Measurements from ENCODE around the gene FOXP1. TPM values are rescaled to one million over a fixed set of nuclear protein-coding genes. Genes with fewer than 3 reads are reported as not detected.

Gene FOXP1
- total and polyA plus RNA-seq, 2 donors (not counting 1 experiment from before 2014, with no cell fraction given), result 70.3 to 101 TPM

GRCh38 chr3:71372911-71373637 lies 210.5 kb downstream of the FOXP1 start:
- H4K20me1 ChIP-seq (ENCODE audit: control insufficient read depth, extremely low read depth, insufficient read depth, low read length), result no peaks in the 10 kb centered on the region
- H3K4me2 ChIP-seq (ENCODE audit: extremely low read depth, insufficient read depth, low read length), result no peak overlapping the region
- no peak overlapping the region for H3K27ac ChIP-seq (ENCODE audit: insufficient read depth, low read length)
- no peaks in the 10 kb centered on the region for H3K79me2 ChIP-seq (ENCODE audit: control insufficient read depth, insufficient read depth, low read length)
- no peak for DNase-seq (ENCODE audit: low read depth in 2 of 2)
- H3K4me3 ChIP-seq (replicated peaks in 1 of 4; ENCODE audit: control extremely low read depth in 1 of 4, insufficient read depth in 1 of 4, low read depth in 3 of 4, low read length in 4 of 4), result no peak overlapping the region
- H3K9me3 ChIP-seq (ENCODE audit: control insufficient read depth, insufficient read depth, low read depth, low read length), result no peaks in the 10 kb centered on the region
- H3K27me3 ChIP-seq (ENCODE audit: control insufficient read depth, insufficient read depth, low read length), result no peaks in the 10 kb centered on the region
- TF ChIP-seq EZH2 (IDR thresholded peaks at IDR 0.05; ENCODE audit: low read length, missing control alignments), result no peak
- TF ChIP-seq CTCF (conservative IDR thresholded peaks at IDR 0.05 in 1 of 2, IDR thresholded peaks at IDR 0.05 in 1 of 2; ENCODE audit: low read depth in 1 of 2, low read length in 2 of 2), result no peak
- no peak overlapping the region for H3K9ac ChIP-seq (ENCODE audit: insufficient read depth, low read length)
- H2AFZ ChIP-seq (ENCODE audit: low read length), result no peak overlapping the region
- no peaks in the 10 kb centered on the region for H3K36me3 ChIP-seq (ENCODE audit: control insufficient read depth, insufficient read depth, low read length)
- peaks cover 2% of the 10 kb centered on the region for H3K4me1 ChIP-seq (ENCODE audit: control insufficient read depth, extremely low read depth, insufficient read depth, low read length)

GRCh38 chr3:71372241-71372768 lies 211.2 kb downstream of the FOXP1 start:
- no peak overlapping the region for H3K9ac ChIP-seq (ENCODE audit: insufficient read depth, low read length)
- TF ChIP-seq CTCF (conservative IDR thresholded peaks at IDR 0.05 in 1 of 2, IDR thresholded peaks at IDR 0.05 in 1 of 2; ENCODE audit: low read depth in 1 of 2, low read length in 2 of 2) (no peak), EZH2 (IDR thresholded peaks at IDR 0.05; ENCODE audit: low read length, missing control alignments) (no peak)
- H3K9me3 ChIP-seq (ENCODE audit: control insufficient read depth, insufficient read depth, low read depth, low read length), result no peaks in the 10 kb centered on the region
- no peaks in the 10 kb centered on the region for H4K20me1 ChIP-seq (ENCODE audit: control insufficient read depth, extremely low read depth, insufficient read depth, low read length)
- no peaks in the 10 kb centered on the region for H3K27me3 ChIP-seq (ENCODE audit: control insufficient read depth, insufficient read depth, low read length)
- no peak overlapping the region for H3K27ac ChIP-seq (ENCODE audit: insufficient read depth, low read length)
- DNase-seq (ENCODE audit: low read depth in 2 of 2), result no peak
- no peak overlapping the region for H2AFZ ChIP-seq (ENCODE audit: low read length)
- no peaks in the 10 kb centered on the region for H3K36me3 ChIP-seq (ENCODE audit: control insufficient read depth, insufficient read depth, low read length)
- no peaks in the 10 kb centered on the region for H3K79me2 ChIP-seq (ENCODE audit: control insufficient read depth, insufficient read depth, low read length)
- no peak overlapping the region for H3K4me3 ChIP-seq (replicated peaks in 1 of 4; ENCODE audit: control extremely low read depth in 1 of 4, insufficient read depth in 1 of 4, low read depth in 3 of 4, low read length in 4 of 4)
- H3K4me2 ChIP-seq (ENCODE audit: extremely low read depth, insufficient read depth, low read length), result no peak overlapping the region
- peaks cover 2% of the 10 kb centered on the region for H3K4me1 ChIP-seq (ENCODE audit: control insufficient read depth, extremely low read depth, insufficient read depth, low read length)

- Histone ChIP-seq H3K9ac (ENCODE audit: insufficient read depth, low read length) (no peak overlapping the region), H3K79me2 (ENCODE audit: control insufficient read depth, insufficient read depth, low read length) (no peaks in the 10 kb centered on the region), H3K4me1 (ENCODE audit: control insufficient read depth, extremely low read depth, insufficient read depth, low read length) (peaks cover 2% of the 10 kb centered on the region), H3K27me3 (ENCODE audit: control insufficient read depth, insufficient read depth, low read length) (no peaks in the 10 kb centered on the region), H4K20me1 (ENCODE audit: control insufficient read depth, extremely low read depth, insufficient read depth, low read length) (no peaks in the 10 kb centered on the region), H3K4me3 (replicated peaks in 1 of 4; ENCODE audit: control extremely low read depth in 1 of 4, insufficient read depth in 1 of 4, low read depth in 3 of 4, low read length in 4 of 4) (no peak overlapping the region), H2AFZ (ENCODE audit: low read length) (no peak overlapping the region), H3K9me3 (ENCODE audit: control insufficient read depth, insufficient read depth, low read depth, low read length) (no peaks in the 10 kb centered on the region), H3K4me2 (ENCODE audit: extremely low read depth, insufficient read depth, low read length) (no peak overlapping the region), H3K27ac (ENCODE audit: insufficient read depth, low read length) (no peak overlapping the region), H3K36me3 (ENCODE audit: control insufficient read depth, insufficient read depth, low read length) (no peaks in the 10 kb centered on the region)
- TF ChIP-seq EZH2 (IDR thresholded peaks at IDR 0.05; ENCODE audit: low read length, missing control alignments) (no peak), CTCF (conservative IDR thresholded peaks at IDR 0.05 in 1 of 2, IDR thresholded peaks at IDR 0.05 in 1 of 2; ENCODE audit: low read depth in 1 of 2, low read length in 2 of 2) (no peak)
- peak in 1 of 2 donors; percentile 20 for DNase-seq (ENCODE audit: low read depth in 2 of 2)
These were observed 212.2 kb downstream of the FOXP1 start for GRCh38 chr3:71371282-71371681.

All from fibroblast of lung (primary cell).